Activated CD8-positive, alpha-beta memory T cell treated with anti-CD3 and anti-CD28 coated beads for 36 hours (primary cell): ENCODE data around the gene KCTD7. TPM values are rescaled to one million over a fixed set of nuclear protein-coding genes. Genes with fewer than 3 reads are reported as not detected.
"Not testable (repeated sequence)": the region's sequence is repeated elsewhere in the genome, so short reads cannot be mapped to it uniquely, and the experiment has no call there.

Experiments
- CTCF ChIA-PET: fragments of 350-600 bp; sonication (Branson Sonifier 250); formaldehyde crosslinking; loops from one replicate; lab custom pipeline; 2021; ENCODE audit warnings: antibody characterized with exemption; lab: Charles Lee
- POLR2A ChIA-PET: fragments of 350-600 bp; sonication (Branson Sonifier 250); formaldehyde crosslinking; loops from one replicate; lab custom pipeline; 2021; ENCODE audit warnings: antibody characterized with exemption; lab: Charles Lee
- total RNA-seq, 2 experiments: library from RNA; stranded (reverse); gene quantifications; one replicate each; pipeline ENCODE4 v1.2.3, GENCODE V29; 2021

The KCTD7 gene
- 10 to 100 TPM in 1 of 2 experiments, 1 to 10 TPM in 1; 9.3 to 10.0 TPM for total RNA-seq

- ChIA-PET POLR2A (interaction anchor here (0.7 to 1.1 kb wide), 4 partner anchors 8 to 231 kb away, joined by 3 to 4 read pairs (median 3); no protein-coding TSS in a partner anchor), CTCF (interaction anchor here (0.7 to 2.1 kb wide), 2 partner anchors 8 to 26 kb away, joined by 3 to 7 read pairs; no protein-coding TSS in a partner anchor)
Measured at GRCh38 chr7:66628361-66629221, at the start of gene KCTD7. KCTD7 (plus strand) TSS chr7:66628881; CDS start chr7:66629065, 184 bp downstream.

GRCh38 chr7:66580380-66580779 lies 48.3 kb upstream of the KCTD7 start:
- POLR2A ChIA-PET = not testable (repeated sequence)

GRCh38 chr7:66582816-66583489 lies 45.7 kb upstream of the KCTD7 start:
- POLR2A ChIA-PET = interaction anchor here (0.6 kb wide), 1 partner anchor 49 kb away, joined by 3 read pairs; no protein-coding TSS in a partner anchor
- CTCF ChIA-PET = not testable (repeated sequence)

More at GRCh38 chr7:66580380-66580779, 48.3 kb upstream of the KCTD7 start:
- CTCF ChIA-PET = not testable (repeated sequence)

GRCh38 chr7:66583490-66584110 lies 45.1 kb upstream of the KCTD7 start:
- ChIA-PET POLR2A (interaction anchor here (0.6 to 0.7 kb wide), 2 partner anchors 48 to 71 kb away, joined by 3 read pairs; no protein-coding TSS in a partner anchor), CTCF (no interaction called here)

GRCh38 chr7:66586181-66586580 lies 42.5 kb upstream of the KCTD7 start:
- ChIA-PET POLR2A (no interaction called here), CTCF (no interaction called here)

GRCh38 chr7:66588226-66588625 lies 40.5 kb upstream of the KCTD7 start:
- POLR2A ChIA-PET, CTCF ChIA-PET: not testable (repeated sequence)

- CTCF ChIA-PET = interaction anchor here (0.6 kb wide), 1 partner anchor 811 kb away, joined by 4 read pairs; no protein-coding TSS in a partner anchor
- POLR2A ChIA-PET = interaction anchor here (0.7 kb wide), 1 partner anchor 67 kb away, joined by 3 read pairs; no protein-coding TSS in a partner anchor
Measured at GRCh38 chr7:66588856-66589570, 39.7 kb upstream of the KCTD7 start.

- CTCF ChIA-PET = not testable (repeated sequence)
- POLR2A ChIA-PET = interaction anchor here (0.6 kb wide), 1 partner anchor 690 kb away, joined by 3 read pairs; no protein-coding TSS in a partner anchor
Measured at GRCh38 chr7:66590302-66591057, 38.2 kb upstream of the KCTD7 start.

GRCh38 chr7:66591058-66591798 lies 37.5 kb upstream of the KCTD7 start:
- POLR2A ChIA-PET, CTCF ChIA-PET: not testable (repeated sequence)

GRCh38 chr7:66591799-66592596 lies 36.7 kb upstream of the KCTD7 start:
- CTCF ChIA-PET = interaction anchor here (0.6 to 0.7 kb wide), 2 partner anchors 72 to 98 kb away, joined by 3 read pairs; no protein-coding TSS in a partner anchor

GRCh38 chr7:66592597-66593146 lies 36.0 kb upstream of the KCTD7 start:
- POLR2A ChIA-PET = interaction anchor here (0.6 to 0.7 kb wide), 2 partner anchors 32 to 252 kb away, joined by 4 to 6 read pairs; no protein-coding TSS in a partner anchor

More at GRCh38 chr7:66591799-66592596, 36.7 kb upstream of the KCTD7 start:
- POLR2A ChIA-PET = interaction anchor here (0.6 to 0.7 kb wide), 2 partner anchors 33 to 253 kb away, joined by 4 to 6 read pairs; no protein-coding TSS in a partner anchor

GRCh38 chr7:66594082-66594481 lies 34.6 kb upstream of the KCTD7 start:
- POLR2A ChIA-PET, CTCF ChIA-PET: not testable (repeated sequence)

More at GRCh38 chr7:66592597-66593146, 36.0 kb upstream of the KCTD7 start:
- CTCF ChIA-PET = interaction anchor here (0.6 to 0.7 kb wide), 2 partner anchors 72 to 99 kb away, joined by 3 read pairs; no protein-coding TSS in a partner anchor

GRCh38 chr7:66597461-66597860 lies 31.2 kb upstream of the KCTD7 start:
- POLR2A ChIA-PET = no interaction called here

GRCh38 chr7:66602159-66602558 lies 26.5 kb upstream of the KCTD7 start:
- ChIA-PET POLR2A (no interaction called here), CTCF (no interaction called here)

More at GRCh38 chr7:66597461-66597860, 31.2 kb upstream of the KCTD7 start:
- CTCF ChIA-PET = no interaction called here

- ChIA-PET POLR2A (interaction anchor here (0.6 kb wide), 1 partner anchor 628 kb away, joined by 4 read pairs; no protein-coding TSS in a partner anchor), CTCF (interaction anchor here (0.6 to 0.7 kb wide), 2 partner anchors 39 to 467 kb away, joined by 3 to 5 read pairs; no protein-coding TSS in a partner anchor)
Measured at GRCh38 chr7:66604198-66604597, 24.5 kb upstream of the KCTD7 start.
